ENCODE results near the gene HSF2. TPM values are rescaled to one million over a fixed set of nuclear protein-coding genes. Genes with fewer than 3 reads are reported as not detected.

Gene HSF2
- total and polyA plus RNA-seq, 9 donors = 14.0 to 28.1 (median 17.3) TPM

DNA sequence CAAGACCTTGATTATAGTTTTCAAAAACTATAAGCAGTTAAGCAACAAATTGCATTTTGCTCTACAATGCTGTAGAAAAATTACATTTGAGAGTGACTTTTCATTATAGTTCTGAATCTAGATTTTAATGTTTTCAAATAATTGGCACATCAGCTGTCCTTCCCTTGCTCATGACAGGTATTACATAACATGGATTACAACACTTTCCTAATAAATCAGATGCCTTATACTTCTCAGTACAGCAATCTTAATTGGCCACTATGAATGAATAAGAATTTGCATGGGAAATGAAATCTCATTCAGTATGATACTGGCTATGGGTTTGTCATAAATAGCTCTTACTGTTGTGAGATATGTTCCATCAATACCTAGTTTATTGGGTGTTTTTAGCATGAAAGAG is 29.9 kb downstream of the HSF2 start:
- intact Hi-C loops (cut with DNase I) = no loop called here
- TF ChIP-seq POLR2A (IDR thresholded peaks at IDR 0.05) (no peak), EP300 (IDR thresholded peaks at IDR 0.05) (no peak)
- TF ChIP-seq, protein P1, sequence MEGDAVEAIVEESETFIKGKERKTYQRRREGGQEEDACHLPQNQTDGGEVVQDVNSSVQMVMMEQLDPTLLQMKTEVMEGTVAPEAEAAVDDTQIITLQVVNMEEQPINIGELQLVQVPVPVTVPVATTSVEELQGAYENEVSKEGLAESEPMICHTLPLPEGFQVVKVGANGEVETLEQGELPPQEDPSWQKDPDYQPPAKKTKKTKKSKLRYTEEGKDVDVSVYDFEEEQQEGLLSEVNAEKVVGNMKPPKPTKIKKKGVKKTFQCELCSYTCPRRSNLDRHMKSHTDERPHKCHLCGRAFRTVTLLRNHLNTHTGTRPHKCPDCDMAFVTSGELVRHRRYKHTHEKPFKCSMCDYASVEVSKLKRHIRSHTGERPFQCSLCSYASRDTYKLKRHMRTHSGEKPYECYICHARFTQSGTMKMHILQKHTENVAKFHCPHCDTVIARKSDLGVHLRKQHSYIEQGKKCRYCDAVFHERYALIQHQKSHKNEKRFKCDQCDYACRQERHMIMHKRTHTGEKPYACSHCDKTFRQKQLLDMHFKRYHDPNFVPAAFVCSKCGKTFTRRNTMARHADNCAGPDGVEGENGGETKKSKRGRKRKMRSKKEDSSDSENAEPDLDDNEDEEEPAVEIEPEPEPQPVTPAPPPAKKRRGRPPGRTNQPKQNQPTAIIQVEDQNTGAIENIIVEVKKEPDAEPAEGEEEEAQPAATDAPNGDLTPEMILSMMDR (IDR thresholded peaks at IDR 0.05) = no peak

DNA sequence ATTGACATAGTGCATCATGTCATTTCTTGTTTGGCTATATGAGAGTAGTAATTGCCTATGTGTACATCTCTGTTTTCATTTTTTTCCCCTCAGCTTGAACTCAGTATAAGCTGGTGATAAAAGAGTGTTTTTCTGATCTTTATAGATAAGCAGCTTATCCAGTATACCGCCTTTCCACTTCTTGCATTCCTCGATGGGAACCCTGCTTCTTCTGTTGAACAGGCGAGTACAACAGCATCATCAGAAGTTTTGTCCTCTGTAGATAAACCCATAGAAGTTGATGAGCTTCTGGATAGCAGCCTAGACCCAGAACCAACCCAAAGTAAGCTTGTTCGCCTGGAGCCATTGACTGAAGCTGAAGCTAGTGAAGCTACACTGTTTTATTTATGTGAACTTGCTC is 32.3 kb downstream of the HSF2 start:
- intact Hi-C loops (cut with DNase I) = no loop called here
- H3K4me3 ChIP-seq = no peak overlapping the region
- WGBS, 3 donors = 96 to 97% (median 96%) methylated on average over 4 of the region's 4 CpGs
- H3K27ac ChIP-seq = no peak overlapping the region
- no peaks in the 10 kb centered on the region for H3K4me1 ChIP-seq (ENCODE audit: insufficient read depth)
- H3K27me3 ChIP-seq = no peaks in the 10 kb centered on the region
- H3K36me3 ChIP-seq = no peaks in the 10 kb centered on the region
- DNase-seq = no peak
- TF ChIP-seq, protein P1 (IDR thresholded peaks at IDR 0.05) = no peak
- no peak for TF ChIP-seq EP300 (IDR thresholded peaks at IDR 0.05)
- TF ChIP-seq POLR2A (IDR thresholded peaks at IDR 0.05) = no peak
- no peaks in the 10 kb centered on the region for H3K9me3 ChIP-seq

More for the DNA sequence above, 29.9 kb downstream of the HSF2 start:
- H3K4me1 ChIP-seq (ENCODE audit: insufficient read depth) = no peaks in the 10 kb centered on the region
- H3K4me3 ChIP-seq = no peak overlapping the region
- no peaks in the 10 kb centered on the region for H3K36me3 ChIP-seq
- H3K27me3 ChIP-seq = no peaks in the 10 kb centered on the region
- H3K9me3 ChIP-seq = no peaks in the 10 kb centered on the region
- H3K27ac ChIP-seq = no peak overlapping the region
- DNase-seq = no peak

DNA sequence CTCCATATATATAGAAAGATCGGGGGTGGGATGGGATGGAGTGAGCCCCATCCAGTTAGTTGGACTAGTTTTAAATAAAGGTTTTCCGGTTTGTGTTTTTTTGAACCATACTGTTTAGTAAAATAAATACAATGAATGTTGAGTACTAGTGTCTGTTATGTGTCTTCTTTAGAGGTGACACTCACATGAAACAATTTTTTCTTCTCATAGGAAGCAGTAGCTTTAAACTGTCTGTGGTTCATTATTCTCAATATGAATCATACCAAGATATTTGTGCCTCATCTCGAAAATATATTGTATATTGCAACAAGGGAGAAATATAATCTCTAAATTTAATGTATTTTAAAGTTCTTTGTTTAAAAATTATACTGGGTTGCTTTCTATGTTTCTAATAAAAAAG is 33.4 kb downstream of the HSF2 start:
- H3K4me3 ChIP-seq = no peak overlapping the region
- no peaks in the 10 kb centered on the region for H3K27me3 ChIP-seq
- WGBS, 3 donors = 89 to 92% (median 91%) methylated on average over 3 of the region's 3 CpGs
- TF ChIP-seq, protein P1 (IDR thresholded peaks at IDR 0.05) = no peak
- H3K27ac ChIP-seq = no peak overlapping the region
- no peak for DNase-seq
- no peaks in the 10 kb centered on the region for H3K4me1 ChIP-seq (ENCODE audit: insufficient read depth)
- no peaks in the 10 kb centered on the region for H3K9me3 ChIP-seq
- no peaks in the 10 kb centered on the region for H3K36me3 ChIP-seq
- intact Hi-C loops (cut with DNase I) = no loop called here

DNA sequence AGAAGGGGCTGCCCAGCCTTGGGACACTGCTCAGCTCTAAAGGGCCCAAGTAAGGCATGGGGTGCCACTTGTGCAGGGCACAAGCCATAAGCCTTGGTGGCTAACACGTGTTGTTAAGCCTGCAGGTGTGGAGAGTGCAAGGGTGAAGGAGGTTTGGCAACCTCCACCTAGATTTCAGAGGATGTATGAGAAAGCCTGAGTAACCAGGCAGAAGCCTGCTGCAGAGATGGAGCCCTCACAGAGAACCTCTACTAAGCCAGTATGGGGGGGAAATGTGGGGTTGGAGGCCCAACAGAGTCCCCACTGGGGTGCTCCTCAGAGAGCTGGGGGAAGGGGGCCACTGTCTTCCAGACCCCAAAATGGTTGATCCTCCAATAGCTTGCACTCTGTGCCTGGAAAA is 39.5 kb downstream of the HSF2 start:
- 82 to 98% (median 96%) methylated on average over 1 of the region's 1 CpG for WGBS, 3 donors
- intact Hi-C loops (cut with DNase I) = no loop called here
- Histone ChIP-seq H3K9me3 (peaks cover 0 to 6% of the 10 kb centered on the region in 2 donors), H3K27ac (no peak overlapping the region), H3K36me3 (no peaks in the 10 kb centered on the region), H3K4me3 (no peak overlapping the region), H3K27me3 (no peaks in the 10 kb centered on the region), H3K4me1 (ENCODE audit: insufficient read depth) (no peaks in the 10 kb centered on the region)
- no peak for DNase-seq
- TF ChIP-seq, protein P1 (IDR thresholded peaks at IDR 0.05) = no peak
- TF ChIP-seq EP300 (IDR thresholded peaks at IDR 0.05) (no peak), POLR2A (IDR thresholded peaks at IDR 0.05) (no peak)

DNA sequence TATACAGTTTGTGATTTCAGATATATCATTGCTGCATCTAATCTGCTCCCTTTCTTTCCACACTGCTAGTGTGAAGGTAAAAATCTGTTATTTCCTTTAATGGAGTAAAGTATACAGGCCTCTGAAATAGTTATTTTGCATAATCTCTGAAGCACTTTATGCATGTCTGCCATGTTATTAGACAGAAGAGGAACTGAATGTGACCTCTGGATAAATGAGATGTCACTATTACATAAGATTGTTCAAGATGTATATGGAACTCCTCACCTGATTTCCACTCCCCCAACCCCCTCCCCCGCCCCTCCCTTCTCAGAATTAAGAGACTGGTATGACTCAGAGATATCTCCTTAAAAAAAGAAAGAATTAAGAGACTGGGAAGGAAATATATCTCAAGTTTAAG is 45.8 kb downstream of the HSF2 start:
- DNase-seq = no peak
- Histone ChIP-seq H3K9me3 (no peaks in the 10 kb centered on the region), H3K4me3 (no peak overlapping the region), H3K4me1 (ENCODE audit: insufficient read depth) (no peaks in the 10 kb centered on the region), H3K27me3 (no peaks in the 10 kb centered on the region), H3K27ac (no peak overlapping the region), H3K36me3 (no peaks in the 10 kb centered on the region)
- TF ChIP-seq POLR2A (IDR thresholded peaks at IDR 0.05) = no peak
- no peak for TF ChIP-seq EP300 (IDR thresholded peaks at IDR 0.05)
- TF ChIP-seq, protein P1 (IDR thresholded peaks at IDR 0.05) = no peak
- intact Hi-C loops (cut with DNase I) = no loop called here
- 89 to 100% (median 100%) methylated on average over 1 of the region's 1 CpG for WGBS, 3 donors

Data from ovary (tissue), 9 donors.